ENCODE data around the gene ELF1. TPM values are rescaled to one million over a fixed set of nuclear protein-coding genes. Genes with fewer than 3 reads are reported as not detected.

ELF1 gene
- total and polyA plus RNA-seq, 2 donors (not counting 3 experiments of a cell fraction or from before 2014, with no cell fraction given), result 31.8 to 61.2 TPM

DNA sequence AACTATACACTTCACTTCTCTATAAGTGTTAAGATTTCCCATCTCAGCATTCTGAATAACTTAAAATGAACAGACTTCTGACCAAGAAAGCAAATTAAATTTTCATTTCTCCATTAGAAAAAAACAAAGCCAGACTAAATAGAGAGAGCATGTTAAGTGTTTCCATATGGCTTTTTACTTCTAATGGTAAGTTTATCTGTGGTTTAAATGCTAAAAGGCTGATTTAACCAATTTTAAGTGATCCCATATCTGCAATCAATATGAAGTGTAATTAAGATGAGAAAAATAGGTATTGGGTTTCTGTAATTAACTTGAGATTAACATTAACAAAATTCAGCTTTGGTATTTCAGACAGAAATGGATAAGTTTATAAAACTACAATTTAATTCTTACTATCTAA lies 107.8 kb downstream of the ELF1 start:
- Histone ChIP-seq H3K36me3 (ENCODE audit: control insufficient read depth in 2 of 2, extremely low read depth in 1 of 2, insufficient read depth in 2 of 2, low read length in 2 of 2) (no peaks in the 10 kb centered on the region), H3K9ac (replicated peaks; ENCODE audit: extremely low read depth, insufficient read depth, low read length) (no peak overlapping the region), H3K27ac (ENCODE audit: insufficient read depth, low read depth, low read length) (no peak overlapping the region), H3K9me3 (replicated peaks; ENCODE audit: control insufficient read depth, insufficient read depth, low read length) (no peaks in the 10 kb centered on the region), H3K27me3 (ENCODE audit: control insufficient read depth in 2 of 2, insufficient read depth in 2 of 2, low read length in 2 of 2) (no peaks in the 10 kb centered on the region), H3K79me2 (ENCODE audit: control insufficient read depth, insufficient read depth, low read length) (no peaks in the 10 kb centered on the region), H3K4me3 (replicated peaks in 1 of 3; ENCODE audit: insufficient read depth in 1 of 3, low read depth in 1 of 3, low read length in 3 of 3) (no peak overlapping the region), H3K9me1 (replicated peaks; ENCODE audit: control insufficient read depth, extremely low read depth, insufficient read depth, low read length) (no peaks in the 10 kb centered on the region), H3K4me2 (ENCODE audit: insufficient read depth, low read length) (no peak overlapping the region), H3K4me1 (ENCODE audit: control insufficient read depth, extremely low read depth, insufficient read depth, low read length) (no peaks in the 10 kb centered on the region), H2AFZ (ENCODE audit: low read depth, low read length) (no peak overlapping the region), H4K20me1 (replicated peaks; ENCODE audit: control insufficient read depth, extremely low read depth, insufficient read depth, low read length) (no peaks in the 10 kb centered on the region)
- CTCF ChIA-PET, result interaction anchor here (2.0 kb wide), 1 partner anchor 10 kb away, joined by 11 read pairs; no protein-coding TSS in a partner anchor
- no peak for DNase-seq (ENCODE audit: low read depth, low spot score)
- TF ChIP-seq MAX (IDR thresholded peaks at IDR 0.05; ENCODE audit: insufficient read depth, insufficient read length) (no peak), GATA2 (IDR thresholded peaks at IDR 0.05; ENCODE audit: insufficient read depth, insufficient read length, low read depth, low read length) (no peak), POLR2AphosphoS5 (IDR thresholded peaks at IDR 0.05; ENCODE audit: insufficient read depth, low read depth, low read length) (no peak), POLR2A (IDR thresholded peaks at IDR 0.05; ENCODE audit: low read depth, low read length) (no peak), JUN (IDR thresholded peaks at IDR 0.05; ENCODE audit: borderline replicate concordance, insufficient read depth, insufficient read length, low read depth) (no peak), EZH2 (IDR thresholded peaks at IDR 0.05; ENCODE audit: borderline replicate concordance, low read depth, low read length, severe bottlenecking) (no peak), FOS (IDR thresholded peaks at IDR 0.05; ENCODE audit: borderline replicate concordance, insufficient read depth, low read length) (no peak), MYC (IDR thresholded peaks at IDR 0.05; ENCODE audit: low read depth, low read length) (no peak)
- TF ChIP-seq, protein P1, sequence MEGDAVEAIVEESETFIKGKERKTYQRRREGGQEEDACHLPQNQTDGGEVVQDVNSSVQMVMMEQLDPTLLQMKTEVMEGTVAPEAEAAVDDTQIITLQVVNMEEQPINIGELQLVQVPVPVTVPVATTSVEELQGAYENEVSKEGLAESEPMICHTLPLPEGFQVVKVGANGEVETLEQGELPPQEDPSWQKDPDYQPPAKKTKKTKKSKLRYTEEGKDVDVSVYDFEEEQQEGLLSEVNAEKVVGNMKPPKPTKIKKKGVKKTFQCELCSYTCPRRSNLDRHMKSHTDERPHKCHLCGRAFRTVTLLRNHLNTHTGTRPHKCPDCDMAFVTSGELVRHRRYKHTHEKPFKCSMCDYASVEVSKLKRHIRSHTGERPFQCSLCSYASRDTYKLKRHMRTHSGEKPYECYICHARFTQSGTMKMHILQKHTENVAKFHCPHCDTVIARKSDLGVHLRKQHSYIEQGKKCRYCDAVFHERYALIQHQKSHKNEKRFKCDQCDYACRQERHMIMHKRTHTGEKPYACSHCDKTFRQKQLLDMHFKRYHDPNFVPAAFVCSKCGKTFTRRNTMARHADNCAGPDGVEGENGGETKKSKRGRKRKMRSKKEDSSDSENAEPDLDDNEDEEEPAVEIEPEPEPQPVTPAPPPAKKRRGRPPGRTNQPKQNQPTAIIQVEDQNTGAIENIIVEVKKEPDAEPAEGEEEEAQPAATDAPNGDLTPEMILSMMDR (IDR thresholded peaks at IDR 0.05; ENCODE audit: extremely low read depth in 1 of 2, insufficient read depth in 1 of 2, low read depth in 1 of 2, low read length in 2 of 2), result no peak
- dilution Hi-C loops (cut with MboI; ENCODE audit: extremely low pct_ligation_motif_present, low sequenced_read_pairs), result no loop called here
- POLR2A ChIA-PET, result no interaction called here
- no TSS peak for BruUV-seq (replicated peaks)
- intact Hi-C loops (cut with micrococcal nuclease), result no loop called here
- no peak for FAIRE-seq
